Measurements from ENCODE around the gene PTPRN2. TPM values are rescaled to one million over a fixed set of nuclear protein-coding genes. Genes with fewer than 3 reads are reported as not detected.

The PTPRN2 gene
- total RNA-seq, 4 donors from 2014 or later: 6.6 to 10.7 (median 8.2) TPM

- H3K9me3 ChIP-seq: peaks cover 0 to 23% (median 3%) of the 10 kb centered on the region in 4 donors
- DNase-seq (ENCODE audit: low spot score in 2 of 2): no peak
- 92 to 93% methylated on average over 10 to 23 of the region's 23 CpGs for WGBS, 2 donors
Observed at GRCh38 chr7:157643525-157643970, 944.1 kb downstream of the PTPRN2 start.

GRCh38 chr7:157641866-157642265 lies 945.8 kb downstream of the PTPRN2 start:
- TF ChIP-seq POLR2A (IDR thresholded peaks at IDR 0.05): no peak
- TF ChIP-seq EP300 (IDR thresholded peaks at IDR 0.05): no peak
- TF ChIP-seq CTCF (IDR thresholded peaks at IDR 0.05): no peak

More at GRCh38 chr7:157643525-157643970, 944.1 kb downstream of the PTPRN2 start:
- TF ChIP-seq CTCF (IDR thresholded peaks at IDR 0.05) (no peak), POLR2A (IDR thresholded peaks at IDR 0.05) (no peak), EP300 (IDR thresholded peaks at IDR 0.05) (no peak)
- H3K4me3 ChIP-seq: no peak overlapping the region
- no peaks in the 10 kb centered on the region for H3K4me1 ChIP-seq
- no peak overlapping the region for H3K27ac ChIP-seq
- no peaks in the 10 kb centered on the region for H3K27me3 ChIP-seq
- H3K36me3 ChIP-seq: no peaks in the 10 kb centered on the region

GRCh38 chr7:157640144-157640543 lies 947.5 kb downstream of the PTPRN2 start:
- Histone ChIP-seq H3K27me3 (no peaks in the 10 kb centered on the region), H3K4me3 (no peak overlapping the region), H3K9me3 (peaks cover 0 to 23% (median 3%) of the 10 kb centered on the region in 4 donors), H3K36me3 (no peaks in the 10 kb centered on the region), H3K4me1 (no peaks in the 10 kb centered on the region), H3K27ac (no peak overlapping the region)
- WGBS, 2 donors: 95 to 100% methylated on average over 1 of the region's 1 CpG
- DNase-seq (ENCODE audit: low spot score in 2 of 2): no peak
- TF ChIP-seq POLR2A (IDR thresholded peaks at IDR 0.05): no peak
- no peak for TF ChIP-seq EP300 (IDR thresholded peaks at IDR 0.05)
- no peak for TF ChIP-seq CTCF (IDR thresholded peaks at IDR 0.05)

More at GRCh38 chr7:157641866-157642265, 945.8 kb downstream of the PTPRN2 start:
- Histone ChIP-seq H3K4me1 (no peaks in the 10 kb centered on the region), H3K9me3 (peaks cover 0 to 23% (median 3%) of the 10 kb centered on the region in 4 donors), H3K36me3 (no peaks in the 10 kb centered on the region), H3K4me3 (no peak overlapping the region), H3K27ac (no peak overlapping the region), H3K27me3 (no peaks in the 10 kb centered on the region)
- no peak for DNase-seq (ENCODE audit: low spot score in 2 of 2)
- WGBS, 2 donors: 87 to 88% methylated on average over 8 of the region's 8 CpGs

- Histone ChIP-seq H3K27ac (no peak overlapping the region), H3K36me3 (no peaks in the 10 kb centered on the region), H3K4me3 (no peak overlapping the region), H3K4me1 (no peaks in the 10 kb centered on the region), H3K9me3 (peaks cover 0 to 23% (median 3%) of the 10 kb centered on the region in 4 donors), H3K27me3 (no peaks in the 10 kb centered on the region)
- no peak for DNase-seq (ENCODE audit: low spot score in 2 of 2)
- TF ChIP-seq CTCF (IDR thresholded peaks at IDR 0.05) (no peak), POLR2A (IDR thresholded peaks at IDR 0.05) (no peak), EP300 (IDR thresholded peaks at IDR 0.05) (no peak)
- 89 to 97% methylated on average over 8 of the region's 8 CpGs for WGBS, 2 donors
Observed at GRCh38 chr7:157638563-157638962, 949.1 kb downstream of the PTPRN2 start.

GRCh38 chr7:157637216-157637949 lies 950.2 kb downstream of the PTPRN2 start:
- H3K27ac ChIP-seq: no peak overlapping the region
- 60 to 71% methylated on average over 15 of the region's 15 CpGs for WGBS, 2 donors
- peaks cover 0 to 23% (median 3%) of the 10 kb centered on the region in 4 donors for H3K9me3 ChIP-seq
- H3K4me3 ChIP-seq: no peak overlapping the region
- H3K4me1 ChIP-seq: no peaks in the 10 kb centered on the region
- H3K36me3 ChIP-seq: no peaks in the 10 kb centered on the region
- TF ChIP-seq CTCF (IDR thresholded peaks at IDR 0.05) (no peak), EP300 (IDR thresholded peaks at IDR 0.05) (no peak), POLR2A (IDR thresholded peaks at IDR 0.05) (no peak)
- H3K27me3 ChIP-seq: no peaks in the 10 kb centered on the region
- DNase-seq (ENCODE audit: low spot score in 2 of 2): no peak
